Ishikawa (cell line): ENCODE data around the gene KRTAP10-11.

Experiments used
- CEBPB ChIP-seq: IDR thresholded peaks from 2 replicates; pipeline ENCODE4 v1.6.1; 2012
- CREB1 ChIP-seq: IDR thresholded peaks from 2 replicates; pipeline ENCODE4 v1.6.1; 2012; ENCODE audit warnings: low read depth
- EGR1 ChIP-seq: IDR thresholded peaks from 2 replicates; pipeline ENCODE4 v1.6.1; 2012
- EP300 ChIP-seq: IDR thresholded peaks from 2 replicates; pipeline ENCODE4 v1.6.1; 2012; ENCODE audit warnings: borderline replicate concordance
- FOXM1 ChIP-seq: IDR thresholded peaks from 2 replicates; pipeline ENCODE4 v1.6.1; 2012; ENCODE audit warnings: low read depth, borderline replicate concordance
- MAX ChIP-seq: IDR thresholded peaks from 2 replicates; pipeline ENCODE4 v1.6.1; 2012
- NFIC ChIP-seq: IDR thresholded peaks from 2 replicates; pipeline ENCODE4 v1.6.1; 2012
- RAD21 ChIP-seq: IDR thresholded peaks from 2 replicates; pipeline ENCODE4 v1.6.1; 2012; ENCODE audit warnings: low read depth
- TAF1 ChIP-seq: IDR thresholded peaks from 2 replicates; pipeline ENCODE4 v1.6.1; 2012; ENCODE audit warnings: low read depth, mild to moderate bottlenecking
- TCF12 ChIP-seq: IDR thresholded peaks from 2 replicates; pipeline ENCODE4 v1.6.1; 2012; ENCODE audit warnings: low read depth
- YY1 ChIP-seq: IDR thresholded peaks from 2 replicates; pipeline ENCODE4 v1.6.1; 2012; ENCODE audit warnings: low read depth
- ZBTB7A ChIP-seq: IDR thresholded peaks from 2 replicates; pipeline ENCODE4 v1.6.1; 2012; ENCODE audit warnings: low read depth
- TF ChIP-seq, protein P1 (sequence below): IDR thresholded peaks from 2 replicates; pipeline ENCODE4 v1.6.1; 2012; ENCODE audit warnings: low read depth, mild to moderate bottlenecking
- TF ChIP-seq, protein P2 (sequence below): IDR thresholded peaks from 2 replicates; pipeline ENCODE4 v1.6.1; 2012

DNA sequence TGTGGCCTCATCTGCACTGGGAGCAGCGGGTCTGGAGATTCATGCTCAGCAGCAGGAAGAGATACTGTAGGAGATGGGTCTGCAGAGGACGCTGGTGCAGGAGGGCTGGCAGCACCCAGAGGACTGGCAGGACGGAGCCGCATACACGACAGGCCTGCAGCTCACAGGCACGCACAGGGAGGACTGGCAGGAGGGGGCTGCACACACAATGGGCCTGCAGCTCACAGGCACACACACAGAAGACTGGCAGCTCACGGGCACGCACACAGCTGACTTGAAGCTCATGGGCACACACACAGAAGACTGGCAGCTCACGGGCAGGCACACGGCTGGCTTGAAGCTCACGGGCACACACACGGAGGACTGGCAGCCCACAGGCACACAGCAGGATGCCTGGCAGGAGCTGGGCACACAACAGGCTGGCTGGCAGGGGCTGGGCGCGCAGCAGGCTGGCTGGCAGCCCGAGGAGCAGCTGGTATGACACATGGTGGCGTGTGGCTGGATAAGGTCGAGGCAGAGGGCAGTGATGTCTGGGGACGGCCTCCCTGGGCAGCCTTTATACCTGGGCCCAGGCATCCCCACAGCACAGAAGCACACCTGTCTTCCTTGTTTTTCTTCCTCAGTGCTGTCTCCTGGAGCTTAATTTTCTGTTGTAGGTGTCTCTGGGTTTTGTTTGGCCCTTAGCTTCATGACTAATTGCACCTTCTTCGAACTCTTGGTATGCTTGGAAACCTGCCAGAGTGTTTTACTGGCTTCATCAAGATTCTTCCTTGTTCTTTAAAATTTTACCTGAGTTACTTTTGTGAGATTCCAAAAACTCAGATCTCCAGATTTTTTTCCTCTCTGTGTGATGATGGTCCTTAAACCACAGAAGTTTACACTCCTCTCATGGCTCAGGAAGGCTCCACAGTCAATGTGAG, 20.4 kb downstream of the KRTAP10-11 start, which contains the start of gene KRTAP12-2:
- TF ChIP-seq TCF12, result no peak
- no peak for TF ChIP-seq CREB1
- TF ChIP-seq TAF1, result no peak
- no peak for TF ChIP-seq ZBTB7A
- no peak for TF ChIP-seq FOXM1
- no peak for TF ChIP-seq MAX
- TF ChIP-seq, protein P1, sequence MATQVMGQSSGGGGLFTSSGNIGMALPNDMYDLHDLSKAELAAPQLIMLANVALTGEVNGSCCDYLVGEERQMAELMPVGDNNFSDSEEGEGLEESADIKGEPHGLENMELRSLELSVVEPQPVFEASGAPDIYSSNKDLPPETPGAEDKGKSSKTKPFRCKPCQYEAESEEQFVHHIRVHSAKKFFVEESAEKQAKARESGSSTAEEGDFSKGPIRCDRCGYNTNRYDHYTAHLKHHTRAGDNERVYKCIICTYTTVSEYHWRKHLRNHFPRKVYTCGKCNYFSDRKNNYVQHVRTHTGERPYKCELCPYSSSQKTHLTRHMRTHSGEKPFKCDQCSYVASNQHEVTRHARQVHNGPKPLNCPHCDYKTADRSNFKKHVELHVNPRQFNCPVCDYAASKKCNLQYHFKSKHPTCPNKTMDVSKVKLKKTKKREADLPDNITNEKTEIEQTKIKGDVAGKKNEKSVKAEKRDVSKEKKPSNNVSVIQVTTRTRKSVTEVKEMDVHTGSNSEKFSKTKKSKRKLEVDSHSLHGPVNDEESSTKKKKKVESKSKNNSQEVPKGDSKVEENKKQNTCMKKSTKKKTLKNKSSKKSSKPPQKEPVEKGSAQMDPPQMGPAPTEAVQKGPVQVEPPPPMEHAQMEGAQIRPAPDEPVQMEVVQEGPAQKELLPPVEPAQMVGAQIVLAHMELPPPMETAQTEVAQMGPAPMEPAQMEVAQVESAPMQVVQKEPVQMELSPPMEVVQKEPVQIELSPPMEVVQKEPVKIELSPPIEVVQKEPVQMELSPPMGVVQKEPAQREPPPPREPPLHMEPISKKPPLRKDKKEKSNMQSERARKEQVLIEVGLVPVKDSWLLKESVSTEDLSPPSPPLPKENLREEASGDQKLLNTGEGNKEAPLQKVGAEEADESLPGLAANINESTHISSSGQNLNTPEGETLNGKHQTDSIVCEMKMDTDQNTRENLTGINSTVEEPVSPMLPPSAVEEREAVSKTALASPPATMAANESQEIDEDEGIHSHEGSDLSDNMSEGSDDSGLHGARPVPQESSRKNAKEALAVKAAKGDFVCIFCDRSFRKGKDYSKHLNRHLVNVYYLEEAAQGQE, result no peak
- no peak for TF ChIP-seq EP300
- no peak for TF ChIP-seq NFIC
- no peak for TF ChIP-seq RAD21
- no peak for TF ChIP-seq EGR1
- TF ChIP-seq YY1, result no peak
- TF ChIP-seq, protein P2, sequence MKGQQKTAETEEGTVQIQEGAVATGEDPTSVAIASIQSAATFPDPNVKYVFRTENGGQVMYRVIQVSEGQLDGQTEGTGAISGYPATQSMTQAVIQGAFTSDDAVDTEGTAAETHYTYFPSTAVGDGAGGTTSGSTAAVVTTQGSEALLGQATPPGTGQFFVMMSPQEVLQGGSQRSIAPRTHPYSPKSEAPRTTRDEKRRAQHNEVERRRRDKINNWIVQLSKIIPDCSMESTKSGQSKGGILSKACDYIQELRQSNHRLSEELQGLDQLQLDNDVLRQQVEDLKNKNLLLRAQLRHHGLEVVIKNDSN, result no peak
- no peak for TF ChIP-seq CEBPB
